RWPE1 (cell line): ENCODE results near the gene DRAXIN.

ENCODE experiments used
- CTCF ChIA-PET: fragments of 350-600 bp; sonication (Branson Sonifier 250); formaldehyde crosslinking; extraction: SDS; loops from one replicate; lab custom pipeline; 2021; lab: Yijun Ruan, JAX
- POLR2A ChIA-PET: fragments of 400-600 bp; formaldehyde crosslinking; extraction: SDS; loops from one replicate; lab custom pipeline; 2020; ENCODE audit warnings: antibody characterized with exemption; ENCODE audit not compliant: low non-redundant PET; lab: Yijun Ruan, JAX
- DNase-seq: peaks from one replicate; pipeline ENCODE4 v3.0.0; 2012; ENCODE audit warnings: low spot score
- H3K27ac ChIP-seq: fragments of 450-650 bp; 2 replicates; pipeline ENCODE4 v1.5.1; 2017
- TF ChIP-seq, protein P1 (sequence below): fragments of 450-650 bp; conservative IDR thresholded peaks from 2 replicates; pipeline ENCODE4 v1.5.1; 2017; ENCODE audit warnings: low read depth, mild to moderate bottlenecking

The DRAXIN gene

DNA sequence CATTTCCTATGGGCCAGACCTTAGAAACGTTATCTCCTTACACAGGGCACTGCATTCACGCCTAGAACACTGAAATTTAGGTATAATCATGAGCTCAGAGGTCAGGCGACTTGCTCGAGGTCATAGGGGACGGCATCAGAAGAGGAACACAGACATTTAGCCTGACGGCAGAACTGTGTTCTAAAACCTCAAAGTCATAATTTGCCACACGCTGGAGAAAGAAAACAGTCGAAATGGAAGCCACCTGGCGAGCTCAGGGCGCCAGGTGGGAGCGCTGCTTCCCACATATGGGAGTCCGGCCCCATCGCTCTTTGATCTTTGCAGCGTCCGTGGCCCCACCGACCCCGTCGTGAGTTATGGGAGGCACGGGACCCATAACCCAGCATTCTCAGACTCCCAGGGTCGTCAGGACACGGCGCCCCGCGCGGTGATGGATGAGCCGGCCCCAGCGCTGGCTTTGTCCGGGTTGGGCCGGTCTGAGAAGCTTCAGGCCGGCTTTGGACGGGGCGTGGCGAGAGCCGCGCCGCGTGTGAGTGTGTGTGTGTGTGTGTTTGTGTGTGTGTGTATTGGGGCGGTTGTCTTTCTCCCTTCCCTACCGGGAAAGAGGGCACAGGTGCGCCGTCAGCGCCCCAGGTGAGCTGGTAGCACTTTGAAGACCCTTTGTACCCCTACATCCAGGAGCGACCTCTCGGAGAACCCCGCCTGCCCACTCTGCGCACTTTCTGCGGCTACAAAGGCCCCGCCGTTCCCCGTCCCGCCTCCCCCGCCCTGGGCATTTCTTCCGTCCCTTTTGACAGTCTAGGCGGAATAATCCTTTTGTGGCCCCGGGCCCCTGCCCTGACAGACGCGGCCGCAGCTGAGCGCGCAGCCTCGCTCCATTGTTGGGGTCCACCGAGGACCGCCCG lies 861 bp upstream of the DRAXIN start:
- TF ChIP-seq, protein P1, sequence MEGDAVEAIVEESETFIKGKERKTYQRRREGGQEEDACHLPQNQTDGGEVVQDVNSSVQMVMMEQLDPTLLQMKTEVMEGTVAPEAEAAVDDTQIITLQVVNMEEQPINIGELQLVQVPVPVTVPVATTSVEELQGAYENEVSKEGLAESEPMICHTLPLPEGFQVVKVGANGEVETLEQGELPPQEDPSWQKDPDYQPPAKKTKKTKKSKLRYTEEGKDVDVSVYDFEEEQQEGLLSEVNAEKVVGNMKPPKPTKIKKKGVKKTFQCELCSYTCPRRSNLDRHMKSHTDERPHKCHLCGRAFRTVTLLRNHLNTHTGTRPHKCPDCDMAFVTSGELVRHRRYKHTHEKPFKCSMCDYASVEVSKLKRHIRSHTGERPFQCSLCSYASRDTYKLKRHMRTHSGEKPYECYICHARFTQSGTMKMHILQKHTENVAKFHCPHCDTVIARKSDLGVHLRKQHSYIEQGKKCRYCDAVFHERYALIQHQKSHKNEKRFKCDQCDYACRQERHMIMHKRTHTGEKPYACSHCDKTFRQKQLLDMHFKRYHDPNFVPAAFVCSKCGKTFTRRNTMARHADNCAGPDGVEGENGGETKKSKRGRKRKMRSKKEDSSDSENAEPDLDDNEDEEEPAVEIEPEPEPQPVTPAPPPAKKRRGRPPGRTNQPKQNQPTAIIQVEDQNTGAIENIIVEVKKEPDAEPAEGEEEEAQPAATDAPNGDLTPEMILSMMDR, result no peak
- no peak overlapping the region for H3K27ac ChIP-seq
- DNase-seq, result no peak
- ChIA-PET CTCF (interaction anchor here (0.6 to 1.2 kb wide), 5 partner anchors 20 to 320 kb away, joined by 3 to 5 read pairs (median 3); partner anchors contain the start of gene FBXO6), POLR2A (no interaction called here)

DNA sequence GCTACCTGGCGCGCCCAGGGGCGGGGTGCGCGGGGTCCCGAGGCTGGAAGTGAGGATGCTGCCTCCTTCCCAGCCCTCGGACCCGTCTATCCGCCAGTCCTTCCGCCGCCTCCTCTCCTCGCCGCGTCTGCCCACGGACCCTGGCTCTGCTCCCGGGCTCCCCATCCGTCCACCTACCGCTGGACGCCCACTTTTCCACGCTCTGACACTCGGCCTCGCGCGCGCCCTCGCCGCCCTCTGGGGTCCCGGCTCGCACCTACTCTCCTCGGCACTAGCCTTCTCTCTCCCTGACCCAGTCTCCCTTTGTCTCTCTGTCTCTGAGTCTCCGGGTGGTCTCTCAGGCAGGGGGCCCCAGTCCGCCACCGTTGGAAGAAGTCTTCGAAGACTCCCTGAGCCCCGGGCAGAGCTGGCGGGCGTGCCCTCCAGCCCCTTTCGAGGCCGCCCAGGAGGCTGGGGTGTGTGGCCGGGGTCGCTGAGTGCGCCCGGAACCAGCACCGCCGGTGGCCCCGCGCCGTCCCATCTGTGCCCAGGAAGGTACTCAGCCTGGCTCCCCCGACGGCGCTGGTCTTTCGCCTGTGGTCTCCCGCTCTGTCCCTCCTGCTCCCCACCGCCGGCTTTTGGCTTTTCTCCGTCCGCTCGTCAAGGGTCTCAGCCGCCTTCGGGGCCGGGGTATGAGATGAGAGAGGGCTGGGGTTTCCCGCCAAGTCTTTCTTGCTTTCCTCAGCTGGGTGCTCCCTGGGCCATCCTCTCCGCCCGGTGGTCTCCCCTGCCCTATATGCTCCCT lies 610 bp downstream of the DRAXIN start:
- DNase-seq, result no peak
- TF ChIP-seq, protein P1, result no peak
- H3K27ac ChIP-seq, result no peak overlapping the region
- CTCF ChIA-PET, result interaction anchor here (0.6 kb wide), 1 partner anchor 9 kb away, joined by 3 read pairs; no protein-coding TSS in a partner anchor
- POLR2A ChIA-PET, result no interaction called here

DNA sequence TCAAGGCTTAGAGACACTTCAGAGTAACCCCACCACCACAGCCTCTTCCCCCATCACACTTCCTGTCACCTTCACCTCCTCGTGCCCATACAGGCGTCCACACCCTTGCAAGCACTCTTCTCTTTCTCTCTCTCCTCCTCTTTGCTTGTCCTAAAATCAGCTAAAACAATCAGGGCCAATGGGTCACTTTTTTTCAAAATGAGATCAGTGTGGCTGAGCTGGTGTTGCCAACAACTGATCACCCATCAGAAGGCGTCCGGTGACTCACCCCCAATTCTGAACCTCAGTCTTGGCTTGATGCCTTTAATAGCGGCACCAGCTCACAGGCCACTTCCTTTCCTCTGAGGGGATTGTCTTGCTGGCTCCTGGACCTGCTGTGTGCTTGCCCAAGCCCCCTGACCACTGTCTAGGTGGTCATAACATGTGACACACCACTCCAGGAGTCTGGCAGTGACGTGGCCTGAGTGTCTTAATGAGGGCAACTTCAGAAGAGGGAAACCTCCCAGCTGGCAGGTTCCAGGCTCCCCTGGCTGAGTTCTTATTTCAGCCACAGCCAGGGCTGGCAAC lies 1.6 kb downstream of the DRAXIN start:
- POLR2A ChIA-PET, result no interaction called here
- peak; percentile 91 for DNase-seq
- TF ChIP-seq, protein P1, result no peak
- H3K27ac ChIP-seq, result peak overlapping the region; percentile 50; the same call in 1 of the 2 replicates
- CTCF ChIA-PET, result interaction anchor here (2.5 kb wide), 1 partner anchor 29 kb away, joined by 8 read pairs; the partner anchor contains the start of gene FBXO6

DNA sequence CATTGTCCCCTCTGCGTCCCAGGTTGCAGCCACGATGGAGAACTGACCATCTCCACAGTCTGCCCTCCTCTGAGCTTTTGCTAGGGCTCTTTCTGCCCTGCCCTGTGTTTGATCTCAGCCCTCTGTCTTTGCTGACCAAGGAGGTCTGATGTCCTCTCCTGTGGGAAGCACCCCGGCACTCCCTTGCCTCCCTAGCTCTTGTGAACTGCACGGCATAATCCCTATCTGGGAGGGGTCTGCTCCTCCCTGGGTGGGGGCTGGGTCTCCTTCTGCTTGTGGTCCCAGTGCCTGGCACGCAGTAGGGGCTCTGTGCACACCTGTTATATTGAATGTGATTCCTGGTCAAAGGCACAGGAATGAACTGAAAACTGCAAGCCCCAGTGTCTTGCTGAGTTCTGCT lies 2.4 kb downstream of the DRAXIN start:
- ChIA-PET CTCF (interaction anchor here (0.6 to 2.5 kb wide), 2 partner anchors 23 to 30 kb away, joined by 3 to 8 read pairs; partner anchors contain the start of gene FBXO6), POLR2A (no interaction called here)
- no peak for DNase-seq
- H3K27ac ChIP-seq, result peak overlapping the region; percentile 50; the same call in 1 of the 2 replicates
- TF ChIP-seq, protein P1, result no peak

DNA sequence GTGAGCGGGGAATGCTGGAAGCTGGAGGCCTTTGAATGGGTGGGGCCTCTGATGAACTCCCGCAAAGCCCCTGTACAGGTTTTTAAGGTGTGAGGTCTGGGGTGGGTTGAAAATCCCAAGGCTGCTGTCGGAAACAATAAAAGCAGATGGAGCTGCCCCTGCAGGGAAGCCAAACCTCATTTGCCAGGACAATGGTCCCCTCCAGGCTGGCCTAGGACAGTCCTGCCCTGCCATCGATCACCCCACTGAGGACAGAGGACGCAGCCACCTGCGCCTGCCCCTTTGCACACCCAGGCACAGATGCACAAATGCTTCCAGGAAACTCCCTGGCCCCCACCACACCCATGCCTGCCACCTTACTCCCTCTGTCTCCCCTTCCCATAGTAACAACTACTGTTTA lies 4.4 kb downstream of the DRAXIN start:
- TF ChIP-seq, protein P1, result no peak
- POLR2A ChIA-PET, result no interaction called here
- H3K27ac ChIP-seq, result no peak overlapping the region
- DNase-seq, result no peak
- CTCF ChIA-PET, result no interaction called here
